HG03175 (cell line): ENCODE data around the gene GLIS1.

Source experiments
- ATAC-seq: cut with Tn5 transposase; IDR thresholded peaks from one replicate; pipeline ENCODE4 v1.9.1; 2021; ENCODE audit warnings: mild to moderate bottlenecking, moderate library complexity; ENCODE audit not compliant: unreplicated experiment

Gene GLIS1

DNA sequence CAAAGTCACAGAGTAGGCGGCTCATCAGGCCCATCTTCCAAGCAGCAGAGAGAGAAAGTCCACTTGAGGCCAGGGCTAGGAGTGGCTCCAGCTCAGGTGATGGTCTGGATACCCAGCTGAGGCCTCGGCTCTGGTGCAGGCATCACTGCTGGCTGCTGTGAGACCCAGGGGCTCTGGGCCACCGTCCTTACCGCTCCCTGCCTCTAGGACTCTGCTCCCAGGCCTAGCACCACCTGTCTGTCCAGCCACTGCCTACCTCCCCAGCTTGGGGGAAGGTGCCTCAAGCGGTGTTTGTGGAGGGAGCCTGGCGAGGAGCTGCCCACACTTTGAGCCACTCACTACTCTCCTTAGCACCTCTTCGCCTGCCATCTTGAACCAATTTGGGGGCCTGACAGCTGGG lies 221.9 kb downstream of the GLIS1 start:
- ATAC-seq = no peak

DNA sequence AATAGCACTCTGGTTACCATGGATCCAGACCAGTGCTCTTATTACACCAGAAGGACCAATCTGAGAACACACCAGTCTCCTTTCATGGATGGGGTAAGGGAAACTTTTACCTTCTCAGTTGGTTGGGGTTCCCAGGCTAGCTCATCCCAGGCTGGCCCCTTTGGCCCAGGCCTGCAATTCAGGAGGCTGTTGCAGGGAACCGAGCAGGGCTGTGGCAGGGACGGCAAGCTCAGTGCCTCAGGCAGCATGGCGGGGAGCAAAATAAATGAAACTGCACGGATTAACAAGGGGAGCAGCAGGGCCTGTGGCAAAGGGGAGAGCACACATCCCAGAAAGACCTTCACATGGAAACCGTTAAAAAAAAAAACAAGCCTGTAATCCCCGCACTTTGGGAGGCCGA lies 222.8 kb downstream of the GLIS1 start:
- ATAC-seq = no peak

DNA sequence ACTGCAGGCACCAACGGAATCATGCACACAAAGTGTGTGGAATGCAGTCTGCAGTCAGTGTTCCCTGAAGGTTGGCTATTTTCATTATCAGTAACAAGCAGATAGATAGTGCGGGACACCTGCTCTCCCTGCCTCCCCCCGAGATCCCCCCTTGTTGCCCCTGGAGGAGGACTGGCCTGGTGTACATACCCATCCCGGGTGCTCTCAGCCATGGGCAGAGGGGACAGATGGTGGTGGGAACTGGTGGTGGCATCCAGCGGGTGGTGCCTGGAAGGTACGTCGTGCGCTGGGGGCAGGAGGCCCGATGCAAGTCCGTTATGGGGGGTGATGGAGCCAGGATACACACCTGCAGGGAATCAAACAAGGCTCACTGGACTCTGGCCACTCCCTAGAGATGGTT lies 224.5 kb downstream of the GLIS1 start:
- ATAC-seq = no peak

DNA sequence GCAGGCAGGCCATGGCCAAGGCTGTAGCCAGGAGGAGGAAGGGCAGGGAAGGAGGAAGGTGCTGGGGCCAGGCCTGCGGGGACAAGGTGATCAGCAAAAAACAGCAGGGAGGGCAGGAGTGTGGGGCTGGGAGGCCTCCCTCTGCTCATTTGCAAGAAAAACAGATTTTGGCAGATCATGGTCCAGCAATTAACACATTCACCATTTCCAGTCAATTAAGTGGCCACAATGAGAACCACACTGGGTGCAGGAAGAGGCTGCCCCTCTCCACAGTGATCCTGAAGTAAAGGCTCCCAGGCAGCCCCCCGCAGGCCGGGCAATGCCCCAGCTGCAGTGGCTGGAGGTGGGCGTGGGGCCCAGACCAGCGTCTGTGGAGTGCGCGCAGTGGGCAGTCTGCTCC lies 225.1 kb downstream of the GLIS1 start:
- ATAC-seq = no peak

DNA sequence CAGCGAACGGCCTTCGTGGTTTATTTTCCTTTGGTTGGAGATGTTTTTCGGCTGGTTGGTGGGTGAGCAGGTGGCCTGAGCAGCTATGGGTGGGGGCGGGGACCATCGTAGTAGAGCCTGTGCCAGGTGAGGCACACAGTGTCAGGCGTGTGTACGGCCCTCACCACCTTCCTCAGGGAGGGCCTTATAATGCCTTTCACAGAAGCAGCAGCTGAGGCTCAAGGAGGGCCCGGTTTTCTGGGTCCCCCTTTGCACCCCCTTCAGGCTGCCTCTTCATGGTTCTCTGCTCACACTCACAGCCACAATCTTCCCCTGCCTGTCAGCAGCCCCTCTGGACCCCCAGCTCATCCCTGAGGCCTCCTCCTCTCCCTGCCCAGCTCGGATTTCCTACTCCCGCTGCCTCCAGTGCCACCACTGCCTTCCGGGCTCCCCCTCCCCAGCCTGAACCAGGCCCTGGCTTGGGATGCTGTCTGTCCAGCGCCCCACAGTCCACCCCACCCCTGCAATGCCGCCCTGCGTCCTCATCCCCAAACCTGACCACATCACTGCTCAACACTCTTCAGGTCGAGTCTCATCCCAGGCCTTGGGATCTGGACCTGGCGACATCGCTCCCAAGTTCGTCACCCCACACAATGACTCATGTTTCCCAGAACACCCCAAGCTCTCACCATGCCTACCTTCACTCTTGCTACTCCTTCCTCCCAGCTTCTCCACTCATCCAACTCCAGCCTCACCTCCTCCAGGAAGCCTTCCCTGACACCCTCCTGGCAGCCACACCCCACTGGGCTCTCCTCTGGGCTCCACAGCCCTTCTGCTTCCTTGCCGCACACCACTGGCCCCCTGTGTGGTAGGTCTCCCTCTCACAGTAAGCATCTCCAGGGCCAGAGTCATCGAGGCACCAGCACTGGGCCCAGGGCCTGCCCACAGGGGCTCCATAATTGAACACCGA lies 225.9 kb downstream of the GLIS1 start:
- no peak for ATAC-seq

DNA sequence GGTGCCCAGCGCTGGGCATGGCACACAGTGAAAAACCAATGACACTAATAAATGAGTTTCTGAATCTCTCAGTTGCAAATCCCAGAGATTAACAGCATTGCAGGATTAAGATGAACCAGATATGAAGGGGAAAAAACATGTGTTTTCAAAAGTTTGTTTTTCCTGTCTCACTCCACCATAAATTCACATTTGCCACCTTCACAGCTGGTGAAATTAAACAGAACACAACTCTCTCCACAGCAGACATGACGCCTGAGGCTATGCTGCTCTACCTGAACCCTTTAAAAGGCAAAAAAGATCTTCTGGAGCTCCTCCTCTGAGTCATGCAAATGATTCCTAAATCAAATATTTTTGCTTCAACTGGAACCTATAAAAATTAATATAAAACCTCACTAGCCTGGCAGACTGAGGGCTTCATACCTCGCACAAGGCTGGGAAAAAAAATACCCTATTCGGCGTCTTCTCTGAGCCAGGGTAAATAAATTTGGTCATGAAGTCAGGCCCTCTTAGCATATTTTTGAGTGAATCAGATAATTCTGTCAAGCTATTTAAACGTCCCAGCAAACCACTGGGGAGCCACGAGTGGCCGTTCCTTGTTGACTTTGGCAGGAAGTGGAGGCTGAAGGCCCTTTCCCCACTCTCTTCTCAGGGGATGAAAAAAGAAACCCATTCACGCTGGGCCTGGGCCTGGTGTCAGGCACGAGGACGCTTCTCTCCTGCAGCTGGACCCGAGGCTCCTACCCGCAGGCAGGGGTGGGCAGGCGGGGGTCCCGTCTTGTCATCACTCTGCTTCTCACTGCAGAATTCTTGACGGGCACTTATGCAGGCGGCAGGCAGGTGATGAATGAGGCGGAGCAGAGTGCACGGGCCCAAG lies 226.8 kb downstream of the GLIS1 start:
- no peak for ATAC-seq

DNA sequence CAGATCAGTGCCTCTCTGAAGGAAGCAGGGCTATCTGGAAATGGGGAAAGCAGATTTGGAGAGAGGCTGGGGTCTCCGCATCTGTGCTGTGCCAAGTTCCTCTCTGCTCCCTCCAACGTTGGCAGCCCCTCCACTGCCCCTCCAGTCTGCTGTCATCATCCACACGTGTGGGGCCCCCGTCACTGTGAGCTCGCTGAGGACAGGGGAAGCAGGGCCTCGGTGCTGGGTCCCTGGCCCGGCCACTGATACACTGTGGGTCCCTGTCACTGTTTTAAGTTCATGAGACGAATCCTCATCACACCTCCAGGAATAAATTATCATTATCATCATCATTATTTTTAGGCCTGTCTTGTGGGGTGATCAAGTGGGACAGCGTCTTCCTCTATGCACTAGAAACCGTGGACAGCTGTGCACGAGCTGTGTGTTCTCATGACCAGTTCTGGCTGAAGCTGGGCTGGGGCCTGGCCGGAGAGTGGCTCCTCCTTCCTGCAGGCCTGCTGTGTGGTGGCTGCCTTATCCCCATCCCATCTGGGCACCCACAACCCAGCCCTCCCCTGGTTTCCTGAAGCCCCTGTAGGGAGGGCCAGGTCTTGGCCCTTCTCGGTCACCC lies 227.5 kb downstream of the GLIS1 start:
- ATAC-seq = no peak

DNA sequence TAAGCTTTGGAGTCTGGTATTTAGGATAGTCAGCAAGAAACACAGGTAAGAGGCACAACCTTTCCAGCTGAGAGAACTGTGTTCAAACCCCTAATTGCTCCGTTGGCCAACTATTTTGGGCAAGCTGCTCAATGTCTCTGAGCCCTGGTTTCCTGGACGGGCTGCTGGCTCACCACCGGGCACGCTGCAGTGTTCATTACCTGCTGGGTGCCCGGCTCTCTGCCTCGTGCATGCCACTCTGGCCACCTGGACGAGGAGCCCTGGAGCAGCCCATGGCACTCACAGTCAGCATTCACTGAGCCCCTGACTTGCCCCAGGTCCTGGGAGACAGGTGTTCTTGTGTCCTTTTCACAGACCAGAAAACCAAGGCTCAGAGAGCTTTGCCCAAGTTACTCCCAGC lies 228.7 kb downstream of the GLIS1 start:
- ATAC-seq = no peak

DNA sequence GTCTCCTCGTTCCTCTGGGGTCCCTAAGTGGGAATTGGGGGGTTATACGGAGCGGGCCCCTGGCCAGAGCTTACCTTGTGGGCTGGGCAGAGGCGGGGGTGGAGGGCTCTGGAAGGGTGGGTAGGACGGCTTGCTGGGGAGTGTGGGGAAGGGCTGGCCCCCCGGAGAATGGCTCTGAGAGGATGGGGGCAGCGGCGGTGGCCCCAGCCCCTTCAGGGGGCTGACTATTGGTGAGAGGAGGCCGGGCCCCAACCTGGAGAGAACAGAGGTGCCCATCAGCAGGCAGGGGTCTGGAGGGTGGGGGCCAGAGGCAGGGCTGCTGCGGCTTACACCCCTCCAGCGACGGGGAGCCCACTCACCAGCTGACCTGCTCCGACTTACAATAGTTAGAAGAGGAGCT lies 229.2 kb downstream of the GLIS1 start:
- ATAC-seq = no peak

DNA sequence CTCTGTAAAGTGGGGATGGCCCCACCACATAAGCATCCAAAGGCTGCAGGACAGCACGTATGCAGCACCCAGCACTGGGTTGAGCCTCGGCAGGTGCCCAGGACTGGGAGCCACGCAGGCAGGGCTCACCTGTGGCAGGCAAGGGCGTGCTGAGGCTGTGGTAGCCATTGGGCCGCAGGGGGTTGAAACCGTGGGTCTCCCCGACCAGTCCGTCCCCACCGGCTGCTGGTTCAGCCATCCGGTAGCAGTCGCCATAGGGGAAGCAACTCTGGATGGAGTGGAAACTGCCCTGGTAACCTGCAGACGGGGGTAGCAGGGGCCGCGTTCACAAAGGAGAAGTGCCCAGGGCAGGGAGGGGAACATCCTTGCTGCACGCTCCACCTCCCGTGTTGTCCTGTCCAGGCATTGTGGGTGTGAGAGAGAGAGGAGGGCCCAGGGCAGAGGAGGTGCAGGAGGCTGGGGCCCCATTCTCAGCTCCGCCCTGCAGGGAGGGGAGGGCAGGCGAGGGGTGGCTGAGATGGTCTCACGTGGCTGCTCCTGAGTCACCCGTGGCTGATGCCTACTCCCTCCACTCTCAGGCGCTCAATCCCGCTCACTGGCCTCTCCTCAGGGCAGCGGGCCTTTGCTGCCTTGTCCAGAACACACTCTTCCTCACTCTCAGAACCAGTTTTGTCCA lies 229.8 kb downstream of the GLIS1 start:
- no peak for ATAC-seq

DNA sequence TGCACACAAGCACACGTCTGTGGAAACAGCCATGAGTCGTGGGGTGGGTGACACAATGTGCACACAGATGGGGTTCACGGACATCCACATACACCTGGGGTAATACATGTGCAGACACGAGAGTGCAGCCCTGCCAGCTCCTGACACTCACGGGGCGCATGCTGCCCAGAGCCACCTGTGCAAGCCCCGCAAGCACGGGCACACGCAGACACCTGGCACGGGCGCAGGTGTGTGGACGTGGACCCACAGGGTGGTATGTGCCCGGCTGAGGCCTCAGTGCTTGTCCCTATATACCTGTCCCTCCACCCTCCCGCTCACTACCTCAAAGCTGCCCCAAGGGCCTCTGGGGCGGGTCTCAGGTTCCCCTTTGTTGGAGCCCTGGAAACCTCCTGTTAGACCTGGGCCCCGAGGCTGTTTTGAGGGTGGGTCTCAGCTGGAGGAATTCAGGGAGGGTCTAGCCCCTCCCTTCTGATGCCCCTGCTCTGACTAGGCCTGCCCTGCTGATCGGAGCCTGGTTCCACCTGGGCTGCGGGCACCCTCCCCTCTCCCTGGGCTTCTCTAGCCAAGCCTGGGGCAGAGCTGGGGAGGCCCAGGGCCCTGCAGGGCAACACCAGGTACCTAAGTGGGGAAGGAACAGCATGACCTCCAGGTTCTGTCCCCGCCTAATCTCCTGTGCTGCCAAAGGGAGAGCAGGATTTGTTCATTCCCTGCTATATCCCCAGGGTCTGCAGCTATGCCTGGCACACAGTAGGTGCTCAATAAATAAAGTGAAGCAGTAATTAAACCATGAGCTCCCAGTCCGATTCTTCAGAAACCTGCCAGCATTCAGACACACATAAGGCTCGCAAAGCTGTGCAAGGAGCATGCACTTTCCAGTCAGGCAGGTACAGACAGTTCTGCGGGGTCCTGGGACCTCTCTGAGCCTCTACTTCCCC lies 230.6 kb downstream of the GLIS1 start:
- no peak for ATAC-seq

DNA sequence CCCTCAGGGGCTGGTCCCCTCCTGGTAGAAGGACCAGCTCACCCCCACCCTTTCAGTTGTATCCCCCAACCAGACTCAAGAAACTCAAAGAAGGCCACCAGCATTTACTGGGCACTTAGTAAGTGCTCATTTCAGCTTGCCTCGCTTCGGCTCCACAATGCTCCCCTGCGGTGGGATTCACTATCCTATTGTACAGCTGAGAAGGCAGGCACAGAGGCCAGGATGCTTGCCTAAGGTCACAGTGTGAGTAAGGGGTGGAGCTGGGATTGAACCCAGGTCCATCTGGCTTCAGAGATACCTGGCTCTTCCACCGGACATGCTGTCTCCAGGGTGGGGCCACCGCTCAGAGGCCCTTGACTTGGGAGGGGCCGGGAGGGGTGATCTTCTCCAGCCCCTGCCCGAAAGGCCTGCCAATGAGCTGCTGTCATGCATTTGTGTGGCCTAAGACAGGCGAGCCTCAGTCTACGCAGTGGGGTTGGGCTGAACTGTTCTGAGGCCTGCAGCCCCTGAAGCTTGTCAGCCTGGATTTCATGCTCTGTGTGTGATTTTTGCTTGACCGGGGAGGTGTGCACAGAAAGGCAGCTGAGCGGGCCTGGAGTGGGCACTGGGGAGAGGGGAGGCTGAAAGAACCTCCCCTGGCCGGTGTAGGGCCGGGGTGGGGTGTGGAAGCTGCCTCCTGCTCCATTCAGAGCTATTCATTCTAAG lies 231.7 kb downstream of the GLIS1 start:
- ATAC-seq = no peak

DNA sequence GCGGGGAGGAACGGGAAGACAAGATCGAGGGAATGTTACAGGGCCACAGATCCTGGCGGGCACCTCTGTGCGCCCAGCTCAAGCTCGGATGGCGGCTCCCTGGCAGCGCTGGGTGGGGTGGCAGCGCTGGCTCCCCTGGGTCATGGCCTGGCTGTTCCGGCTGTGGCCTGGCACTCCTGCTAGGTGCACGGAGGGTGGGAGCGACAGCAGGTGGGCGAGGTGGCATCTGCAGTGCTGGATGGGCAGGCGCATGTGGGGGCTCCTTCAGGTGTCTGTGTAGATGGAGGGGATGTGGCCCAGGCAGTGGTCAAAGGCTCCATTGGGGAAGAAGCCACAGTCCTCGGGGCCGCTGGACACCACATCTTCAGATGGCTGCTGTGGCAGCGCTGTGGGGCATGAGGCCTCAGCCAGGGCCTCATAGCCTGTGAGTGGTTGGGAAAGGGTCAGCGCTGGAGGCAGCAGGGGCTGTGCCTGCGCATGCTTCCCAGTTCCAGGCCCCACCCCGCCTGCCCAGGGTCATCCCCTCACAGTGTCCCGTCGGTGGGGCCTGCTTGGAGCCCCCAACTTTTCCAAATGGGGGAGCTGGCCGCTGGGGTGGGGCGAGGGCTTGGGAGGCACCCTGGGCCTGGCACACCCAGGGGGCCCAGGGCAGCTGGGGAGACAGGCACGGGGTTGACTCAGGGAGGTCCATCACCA lies 232.5 kb downstream of the GLIS1 start:
- no peak for ATAC-seq

DNA sequence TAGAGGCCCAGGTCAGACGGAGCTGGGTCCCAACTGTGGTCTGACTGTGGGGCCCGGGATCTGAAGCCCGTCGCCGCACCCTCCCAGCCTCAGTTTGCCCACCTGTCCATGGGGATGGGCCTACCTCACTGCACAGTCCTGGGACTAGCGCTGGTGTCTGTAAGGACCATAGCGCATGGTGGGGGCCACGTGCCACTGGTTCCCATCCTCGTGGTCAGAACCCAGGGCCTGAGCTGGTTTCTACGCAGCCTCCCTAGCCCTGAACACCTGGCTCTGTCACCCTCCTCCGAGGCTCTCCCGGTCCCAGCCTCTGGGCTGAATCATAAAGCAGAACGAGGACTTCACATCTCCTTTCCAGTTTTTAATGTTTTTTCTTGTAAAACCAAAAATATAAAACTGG lies 233.1 kb downstream of the GLIS1 start:
- ATAC-seq = no peak

DNA sequence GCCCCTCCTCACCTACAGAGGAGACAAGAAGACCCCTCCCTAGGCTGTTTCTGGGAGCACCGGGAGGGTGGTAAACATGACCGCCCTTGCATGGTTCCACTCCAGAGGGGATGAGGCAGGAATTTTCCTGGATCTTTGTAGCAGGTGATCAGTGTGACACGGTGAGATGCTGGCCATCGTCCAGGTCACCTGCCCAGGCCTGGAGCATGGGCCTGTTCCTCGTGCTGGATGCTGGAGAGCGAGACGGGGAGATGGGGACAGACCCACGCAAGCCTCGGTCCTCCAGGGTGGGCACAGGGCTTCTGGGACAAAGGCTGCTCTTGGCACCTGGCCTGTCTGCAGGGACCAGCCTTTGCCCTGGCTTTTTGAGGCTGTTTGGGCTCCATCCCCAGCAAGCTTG lies 233.6 kb downstream of the GLIS1 start:
- no peak for ATAC-seq

DNA sequence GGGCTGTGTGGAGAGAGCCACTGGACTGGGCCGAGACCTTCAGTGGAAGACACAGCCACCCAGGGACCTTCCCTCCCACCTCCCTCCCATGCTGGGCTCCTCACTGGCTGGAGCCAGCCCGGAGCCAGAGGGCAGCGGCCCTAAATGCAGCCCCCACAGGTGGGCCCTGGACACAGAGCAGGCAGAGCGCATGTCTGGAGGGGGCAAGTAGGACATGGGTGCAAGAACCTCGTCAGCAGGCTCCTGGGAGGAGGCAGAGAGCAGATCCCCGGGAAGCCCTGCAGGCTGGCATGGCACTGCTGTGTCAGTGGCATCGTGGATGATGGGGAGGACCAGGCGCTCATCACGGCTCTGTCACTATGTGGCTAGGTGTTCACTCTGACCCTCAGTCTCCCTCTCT lies 234.1 kb downstream of the GLIS1 start:
- no peak for ATAC-seq

DNA sequence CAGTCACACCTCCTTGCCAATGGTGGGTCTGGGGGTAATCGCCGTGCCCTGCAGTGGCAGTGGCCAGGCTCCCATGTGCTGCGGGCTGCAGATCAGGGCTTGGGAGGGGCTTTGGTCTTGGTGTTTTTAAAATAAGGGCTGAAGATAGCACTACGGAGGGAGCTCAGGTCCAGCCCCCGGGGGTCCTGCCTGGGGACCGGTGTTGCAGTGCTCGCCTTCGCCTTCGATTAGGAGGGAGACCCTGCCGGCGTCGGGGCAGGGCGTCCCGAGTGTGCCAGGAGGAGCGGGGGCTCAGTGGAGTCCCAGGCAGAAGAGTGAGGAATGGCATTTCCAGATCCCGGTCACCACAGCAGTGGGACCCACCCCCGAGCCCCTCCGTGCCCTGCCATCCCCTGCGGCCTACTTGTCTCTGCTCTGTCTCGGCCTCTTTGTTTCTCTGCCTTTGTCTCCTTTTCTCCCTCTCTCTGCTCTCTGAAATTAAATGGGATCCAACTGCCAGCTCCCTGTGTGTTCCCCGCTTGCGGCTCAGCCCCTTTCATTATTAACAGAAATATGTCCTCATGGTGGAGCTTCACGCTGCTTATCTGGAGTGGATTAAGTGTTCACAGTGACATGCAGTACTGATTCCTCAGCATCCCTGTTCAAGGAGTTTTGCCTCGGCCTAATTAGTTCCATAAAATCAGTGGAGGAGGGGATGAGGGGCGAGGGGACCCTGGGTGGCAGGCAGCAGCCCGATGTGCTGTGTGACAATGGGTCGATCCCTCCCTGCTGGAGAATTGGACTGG lies 235.3 kb downstream of the GLIS1 start:
- ATAC-seq = no peak
